ENCODE measurements around the gene HCFC1R1. TPM values are rescaled to one million over a fixed set of nuclear protein-coding genes. Genes with fewer than 3 reads are reported as not detected.

The HCFC1R1 gene
- polyA plus RNA-seq, 1 of the 3 experiments (the other 2 are of a cell fraction) = 54.9 TPM

- H2AFZ ChIP-seq (ENCODE audit: low read depth) = no peak overlapping the region
- H3K4me2 ChIP-seq = no peak overlapping the region
- TF ChIP-seq SIN3A (IDR thresholded peaks at IDR 0.05; ENCODE audit: borderline replicate concordance, low read depth, low read length) = no peak
- TF ChIP-seq TCF12 (IDR thresholded peaks at IDR 0.05) = no peak
- no peak for TF ChIP-seq GATA2 (CRISPR knock-in tag; IDR thresholded peaks at IDR 0.05)
- TF ChIP-seq FOSL2 (IDR thresholded peaks at IDR 0.05; ENCODE audit: borderline replicate concordance, low read depth) = no peak
- no peak for TF ChIP-seq MEF2A (IDR thresholded peaks at IDR 0.05; ENCODE audit: borderline replicate concordance, low read depth)
- no peak overlapping the region for H3K9ac ChIP-seq
- ChIA-PET POLR2A (interaction anchor here (1.4 kb wide), 1 partner anchor 20 kb away, joined by 4 read pairs; the partner anchor contains the start of gene PKMYT1), CTCF (interaction anchor here (1.4 to 1.9 kb wide), 2 partner anchors 19 to 31 kb away, joined by 4 to 6 read pairs; no protein-coding TSS in a partner anchor)
- peaks cover 0 to 3% of the 10 kb centered on the region in 2 experiments; a peak in 1 of 4 replicates for H3K4me1 ChIP-seq (ENCODE audit: control insufficient read depth in 1 of 2, insufficient read depth in 2 of 2, low read depth in 1 of 2, low read length in 1 of 2)
- H3K9me2 ChIP-seq = no peaks in the 10 kb centered on the region
- DNase-seq = no peak
- H3K36me3 ChIP-seq (replicated peaks in 1 of 2; ENCODE audit: control insufficient read depth in 1 of 2, insufficient read depth in 2 of 2, low read length in 1 of 2) = no peaks in the 10 kb centered on the region
- H3K27me3 ChIP-seq (ENCODE audit: insufficient read depth) = no peaks in the 10 kb centered on the region
- no peaks in the 10 kb centered on the region for H4K20me1 ChIP-seq (ENCODE audit: insufficient read depth)
- no peak overlapping the region for H3K4me3 ChIP-seq (ENCODE audit: low read depth in 2 of 2, low read length in 1 of 2)
- H3F3A ChIP-seq (replicated peaks; ENCODE audit: insufficient read depth) = peaks cover 6% of the 10 kb centered on the region
- H3K79me2 ChIP-seq (ENCODE audit: insufficient read depth) = no peaks in the 10 kb centered on the region
- H3K27ac ChIP-seq (ENCODE audit: low read depth in 2 of 2, low read length in 1 of 2) = no peak overlapping the region
- 52% methylated on average over 2 of the region's 4 CpGs for WGBS (ENCODE audit: low lambda C conversion rate)
- no peaks in the 10 kb centered on the region for H3K9me3 ChIP-seq
These were observed 23.2 kb downstream of the HCFC1R1 start for GRCh38 chr16:3000540-3000939.

- Histone ChIP-seq H3K9me2 (no peaks in the 10 kb centered on the region), H2AFZ (ENCODE audit: low read depth) (no peak overlapping the region), H3K4me2 (no peak overlapping the region), H3K36me3 (replicated peaks in 1 of 2; ENCODE audit: control insufficient read depth in 1 of 2, insufficient read depth in 2 of 2, low read length in 1 of 2) (no peaks in the 10 kb centered on the region), H3K79me2 (ENCODE audit: insufficient read depth) (no peaks in the 10 kb centered on the region), H3K9me3 (no peaks in the 10 kb centered on the region), H3K27me3 (ENCODE audit: insufficient read depth) (no peaks in the 10 kb centered on the region), H3K9ac (no peak overlapping the region), H4K20me1 (ENCODE audit: insufficient read depth) (no peaks in the 10 kb centered on the region), H3K4me3 (ENCODE audit: low read depth in 2 of 2, low read length in 1 of 2) (no peak overlapping the region), H3F3A (replicated peaks; ENCODE audit: insufficient read depth) (peaks cover 6% of the 10 kb centered on the region), H3K4me1 (ENCODE audit: control insufficient read depth in 1 of 2, insufficient read depth in 2 of 2, low read depth in 1 of 2, low read length in 1 of 2) (peaks cover 0 to 2% of the 10 kb centered on the region in 2 experiments; a peak in 1 of 4 replicates), H3K27ac (ENCODE audit: low read depth in 2 of 2, low read length in 1 of 2) (no peak overlapping the region)
- CTCF ChIA-PET = interaction anchor here (0.6 to 1.9 kb wide), 3 partner anchors 19 to 59 kb away, joined by 3 to 6 read pairs (median 4); no protein-coding TSS in a partner anchor
- WGBS (ENCODE audit: low lambda C conversion rate) = 72% methylated on average over 4 of the region's 6 CpGs
- no peak for TF ChIP-seq USF1 (IDR thresholded peaks at IDR 0.05; ENCODE audit: borderline replicate concordance, low read depth)
- TF ChIP-seq RFX5 (IDR thresholded peaks at IDR 0.05; ENCODE audit: low read length) = no peak
- no peak for TF ChIP-seq YY1 (IDR thresholded peaks at IDR 0.05; ENCODE audit: low read depth)
- TF ChIP-seq CTCF (IDR thresholded peaks at IDR 0.05) = no peak
- TF ChIP-seq FOXJ3 (CRISPR knock-in tag; IDR thresholded peaks at IDR 0.05) = no peak
- no peak for TF ChIP-seq SMC3 (IDR thresholded peaks at IDR 0.05; ENCODE audit: low read depth, low read length)
- TF ChIP-seq FOSL2 (IDR thresholded peaks at IDR 0.05; ENCODE audit: borderline replicate concordance, low read depth) = no peak
- TF ChIP-seq GATA2 (CRISPR knock-in tag; IDR thresholded peaks at IDR 0.05) = no peak
- TF ChIP-seq USF2 (IDR thresholded peaks at IDR 0.05; ENCODE audit: borderline replicate concordance, low read depth, low read length) = no peak
- POLR2A ChIA-PET = interaction anchor here (1.4 kb wide), 1 partner anchor 19 kb away, joined by 4 read pairs; the partner anchor contains the start of gene PKMYT1
- DNase-seq = no peak
These were observed 23.8 kb downstream of the HCFC1R1 start for GRCh38 chr16:2999929-3000328.
